Measurements from ENCODE around the gene CDK17.
"Not testable (repeated sequence)": the region's sequence is repeated elsewhere in the genome, so short reads cannot be mapped to it uniquely, and the experiment has no call there.

Gene CDK17

DNA sequence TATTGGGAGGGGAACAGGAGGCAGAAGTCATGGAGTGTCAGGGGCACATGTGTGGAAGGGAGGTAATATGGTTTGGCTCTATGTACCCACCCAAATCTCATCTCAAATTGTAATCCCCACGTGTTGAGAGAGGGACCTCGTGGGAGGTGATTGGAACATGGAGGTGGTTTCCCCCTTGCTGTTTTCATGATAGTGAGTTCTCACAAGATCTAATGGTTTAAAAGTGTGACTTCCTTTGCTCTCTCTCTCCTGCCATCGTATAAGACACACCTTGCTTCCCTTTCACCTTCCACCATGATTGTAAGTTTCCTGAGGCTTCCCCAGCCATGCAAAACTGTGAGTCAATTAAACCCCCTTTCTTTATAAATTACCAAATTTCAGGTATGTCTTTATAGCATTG is 41.6 kb upstream of the CDK17 start:
- TF ChIP-seq, protein P1, sequence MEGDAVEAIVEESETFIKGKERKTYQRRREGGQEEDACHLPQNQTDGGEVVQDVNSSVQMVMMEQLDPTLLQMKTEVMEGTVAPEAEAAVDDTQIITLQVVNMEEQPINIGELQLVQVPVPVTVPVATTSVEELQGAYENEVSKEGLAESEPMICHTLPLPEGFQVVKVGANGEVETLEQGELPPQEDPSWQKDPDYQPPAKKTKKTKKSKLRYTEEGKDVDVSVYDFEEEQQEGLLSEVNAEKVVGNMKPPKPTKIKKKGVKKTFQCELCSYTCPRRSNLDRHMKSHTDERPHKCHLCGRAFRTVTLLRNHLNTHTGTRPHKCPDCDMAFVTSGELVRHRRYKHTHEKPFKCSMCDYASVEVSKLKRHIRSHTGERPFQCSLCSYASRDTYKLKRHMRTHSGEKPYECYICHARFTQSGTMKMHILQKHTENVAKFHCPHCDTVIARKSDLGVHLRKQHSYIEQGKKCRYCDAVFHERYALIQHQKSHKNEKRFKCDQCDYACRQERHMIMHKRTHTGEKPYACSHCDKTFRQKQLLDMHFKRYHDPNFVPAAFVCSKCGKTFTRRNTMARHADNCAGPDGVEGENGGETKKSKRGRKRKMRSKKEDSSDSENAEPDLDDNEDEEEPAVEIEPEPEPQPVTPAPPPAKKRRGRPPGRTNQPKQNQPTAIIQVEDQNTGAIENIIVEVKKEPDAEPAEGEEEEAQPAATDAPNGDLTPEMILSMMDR (conservative IDR thresholded peaks at IDR 0.05; ENCODE audit: control insufficient read depth, insufficient read depth, low read depth, low read length): no peak
- DNase-seq (ENCODE audit: low read depth): no peak

DNA sequence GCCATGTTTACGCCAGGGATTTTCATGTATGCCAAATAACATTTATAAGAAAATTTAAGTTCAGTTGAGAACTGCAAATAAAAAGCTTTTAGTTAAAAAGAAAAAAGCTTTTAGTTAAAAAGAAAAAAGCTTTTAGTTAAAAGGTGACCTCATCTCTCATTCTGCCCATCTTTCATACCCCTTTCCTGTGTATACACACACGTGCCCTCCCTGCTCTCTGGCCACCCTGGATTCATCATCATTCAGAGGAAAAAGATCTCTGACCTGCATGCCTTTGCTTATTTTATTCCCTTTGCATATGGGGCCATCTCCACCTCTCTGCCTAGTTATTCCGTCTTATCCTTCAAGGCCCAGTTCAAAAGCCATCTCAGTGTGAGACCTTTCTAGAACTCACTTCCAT is 38.1 kb upstream of the CDK17 start:
- TF ChIP-seq, protein P1 (conservative IDR thresholded peaks at IDR 0.05; ENCODE audit: control insufficient read depth, insufficient read depth, low read depth, low read length): no peak
- DNase-seq (ENCODE audit: low read depth): no peak
- H3K4me3 ChIP-seq (ENCODE audit: control insufficient read depth, low read depth, low read length): no peak overlapping the region

More for the DNA sequence above, 41.6 kb upstream of the CDK17 start:
- no peak overlapping the region for H3K4me3 ChIP-seq (ENCODE audit: control insufficient read depth, low read depth, low read length)

DNA sequence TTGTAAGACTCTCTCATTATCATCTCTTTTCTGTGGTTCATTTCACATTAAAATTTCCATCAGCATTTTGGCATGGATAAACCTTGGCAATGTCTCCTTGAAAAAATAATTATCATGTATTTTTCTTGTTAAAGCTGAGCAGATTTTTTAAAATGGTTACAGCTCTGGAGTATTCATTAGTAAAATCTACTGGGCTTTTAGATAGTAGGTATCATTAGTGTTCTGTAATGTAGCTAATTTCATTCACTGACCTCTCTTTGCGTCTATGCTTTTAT is 36.9 kb upstream of the CDK17 start:
- H3K4me3 ChIP-seq (ENCODE audit: control insufficient read depth, low read depth, low read length): no peak overlapping the region
- DNase-seq (ENCODE audit: low read depth): no peak
- TF ChIP-seq, protein P1 (conservative IDR thresholded peaks at IDR 0.05; ENCODE audit: control insufficient read depth, insufficient read depth, low read depth, low read length): no peak

DNA sequence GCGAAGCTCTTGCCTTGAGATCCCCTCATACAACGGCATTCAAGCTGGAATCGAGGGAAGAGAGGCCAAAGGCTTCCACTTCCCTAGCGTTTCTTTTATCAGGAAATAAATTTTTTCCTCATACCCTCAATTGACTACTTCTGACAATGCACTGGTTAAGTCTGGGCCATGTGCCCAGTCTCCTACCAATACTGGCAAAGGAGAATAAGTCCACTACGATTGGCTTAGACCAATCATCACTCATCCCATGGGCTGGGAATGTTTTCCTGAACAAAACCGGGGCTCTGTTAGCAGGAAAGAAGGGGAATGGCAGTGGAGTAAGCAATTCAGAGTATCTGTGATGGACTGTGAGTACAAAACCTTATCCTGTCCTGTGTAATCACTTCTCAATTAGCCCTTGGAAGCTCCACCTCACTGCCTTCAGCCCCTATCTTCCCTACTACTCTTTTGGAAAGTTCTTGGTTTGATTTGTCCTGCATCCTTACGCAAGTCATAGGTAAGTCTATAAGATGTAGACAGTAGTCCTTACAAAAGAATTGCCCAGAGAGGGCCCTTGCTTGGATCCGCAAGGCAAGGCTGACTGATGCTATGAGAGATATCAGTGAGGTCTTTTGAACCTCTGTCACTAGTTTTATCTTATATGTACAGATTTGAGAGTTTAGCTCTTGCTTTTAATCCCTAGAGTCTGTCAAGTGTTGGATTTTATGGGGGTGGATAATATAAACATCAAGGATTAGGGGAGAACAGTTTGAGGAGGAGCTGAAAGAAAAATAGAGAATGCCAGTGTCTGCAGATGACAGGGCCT is 36.3 kb upstream of the CDK17 start:
- H3K4me3 ChIP-seq (ENCODE audit: control insufficient read depth, low read depth, low read length): no peak overlapping the region
- DNase-seq (ENCODE audit: low read depth): no peak
- TF ChIP-seq, protein P1 (conservative IDR thresholded peaks at IDR 0.05; ENCODE audit: control insufficient read depth, insufficient read depth, low read depth, low read length): no peak

DNA sequence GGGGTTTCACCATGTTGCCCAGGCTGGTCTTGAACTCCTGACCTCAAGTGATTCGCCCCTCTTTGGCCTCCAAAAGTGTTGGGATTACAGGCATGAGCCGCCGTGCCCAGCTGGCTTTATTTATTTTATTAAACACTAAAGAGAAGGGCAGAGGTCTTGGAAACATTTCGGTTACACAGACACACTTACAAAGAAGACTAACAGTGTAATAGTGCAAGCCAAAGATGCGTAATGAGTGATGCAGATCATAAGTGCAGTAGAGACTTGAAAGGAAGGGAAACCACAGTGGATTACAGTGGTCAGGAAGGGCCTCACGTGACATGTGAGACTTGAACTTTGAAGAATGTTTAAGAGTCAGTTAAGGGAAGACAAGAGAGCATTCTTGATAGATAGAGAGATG is 33.9 kb upstream of the CDK17 start:
- peak; percentile 99 for DNase-seq (ENCODE audit: low read depth)
- TF ChIP-seq, protein P1 (conservative IDR thresholded peaks at IDR 0.05; ENCODE audit: control insufficient read depth, insufficient read depth, low read depth, low read length): no peak
- no peak overlapping the region for H3K4me3 ChIP-seq (ENCODE audit: control insufficient read depth, low read depth, low read length)

DNA sequence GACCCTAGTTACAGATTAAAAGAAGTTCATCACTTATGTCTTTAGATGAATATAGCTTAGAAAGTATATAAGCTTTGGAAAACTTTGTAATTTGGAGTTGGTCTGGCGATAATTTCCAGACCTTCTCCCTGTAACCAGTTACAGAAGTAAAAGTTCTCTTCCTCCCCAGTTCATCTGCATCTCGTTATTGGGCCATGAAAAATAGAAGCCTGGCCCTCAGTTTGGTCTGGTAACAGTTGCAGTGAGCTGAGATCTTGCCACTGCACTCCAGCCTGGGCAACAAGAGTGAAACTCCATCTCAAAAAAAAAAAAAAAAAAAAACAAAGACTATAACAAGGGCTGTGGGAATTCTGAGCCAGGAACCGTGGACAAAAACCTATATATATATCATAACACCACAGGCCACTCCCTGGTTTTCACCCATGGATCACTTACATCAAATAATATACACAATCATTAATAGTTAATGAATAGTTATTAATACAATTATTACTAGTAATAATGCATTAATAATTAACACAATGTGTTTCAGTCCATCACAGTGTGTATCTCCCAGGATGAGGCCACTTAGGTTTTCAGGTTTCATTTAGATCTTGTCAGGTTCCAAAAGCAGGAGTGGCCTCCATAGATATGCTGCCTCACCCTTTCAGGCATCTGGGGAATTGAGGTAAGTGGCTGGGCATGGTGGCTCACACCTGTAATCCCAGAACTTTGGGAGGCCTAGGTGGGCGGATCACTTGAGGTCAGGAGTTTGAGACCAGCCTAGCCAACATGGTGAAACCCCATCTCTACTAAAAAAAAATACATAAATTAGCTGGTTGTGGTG is 32.5 kb upstream of the CDK17 start:
- not testable (repeated sequence) for DNase-seq (ENCODE audit: low read depth); H3K4me3 ChIP-seq (ENCODE audit: control insufficient read depth, low read depth, low read length)

DNA sequence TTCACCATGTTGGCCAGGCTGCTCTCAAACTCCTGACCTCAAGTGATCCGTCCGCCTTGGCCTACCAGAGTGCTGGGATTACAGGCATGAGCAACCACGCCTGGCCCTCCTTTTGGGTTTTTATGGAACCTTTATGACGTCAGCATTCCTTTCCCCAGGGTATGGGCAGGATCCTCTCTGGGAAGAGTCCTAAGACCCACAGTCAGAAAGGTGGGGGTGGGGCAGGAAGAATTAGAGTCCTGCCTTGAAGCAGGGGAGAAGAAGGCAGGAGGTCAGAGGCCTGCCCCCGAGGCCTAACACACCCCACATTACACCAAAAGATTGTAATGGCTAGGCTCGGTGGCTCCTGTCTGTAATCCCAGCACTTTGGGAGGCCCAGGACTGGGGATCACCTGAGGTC is 30.8 kb upstream of the CDK17 start:
- no peak overlapping the region for H3K4me3 ChIP-seq (ENCODE audit: control insufficient read depth, low read depth, low read length)
- DNase-seq (ENCODE audit: low read depth): no peak
- TF ChIP-seq, protein P1 (conservative IDR thresholded peaks at IDR 0.05; ENCODE audit: control insufficient read depth, insufficient read depth, low read depth, low read length): no peak
